HG03159 (cell line): ENCODE measurements around the gene HMCN1.

Experiments used
- ATAC-seq: cut with Tn5 transposase; IDR thresholded peaks from one replicate; pipeline ENCODE4 v1.9.1; 2021; ENCODE audit warnings: mild to moderate bottlenecking, moderate library complexity; ENCODE audit not compliant: unreplicated experiment

Gene HMCN1

GRCh38 chr1:185733818-185734735 is at the start of gene HMCN1:
TSS of gene HMCN1 (plus strand) at chr1:185734391. CDS start at chr1:185734780, 389 bp downstream.
- no peak for ATAC-seq

GRCh38 chr1:185686821-185687778 is 47.1 kb upstream of the HMCN1 start:
- ATAC-seq, result no peak

GRCh38 chr1:185690527-185690926 is 43.7 kb upstream of the HMCN1 start:
- ATAC-seq, result no peak

GRCh38 chr1:185693654-185694053 is 40.5 kb upstream of the HMCN1 start:
- ATAC-seq, result peak; percentile 13

- peak; percentile 98 for ATAC-seq
Observed at GRCh38 chr1:185694081-185694480, 40.1 kb upstream of the HMCN1 start.

GRCh38 chr1:185695299-185695698 is 38.9 kb upstream of the HMCN1 start:
- no peak for ATAC-seq

- no peak for ATAC-seq
Observed at GRCh38 chr1:185696422-185697150, 37.6 kb upstream of the HMCN1 start.

GRCh38 chr1:185699874-185700273 is 34.3 kb upstream of the HMCN1 start:
- no peak for ATAC-seq

- no peak for ATAC-seq
Observed at GRCh38 chr1:185701650-185702049, 32.5 kb upstream of the HMCN1 start.

- no peak for ATAC-seq
Observed at GRCh38 chr1:185704181-185704580, 30.0 kb upstream of the HMCN1 start.

GRCh38 chr1:185716095-185716494 is 18.1 kb upstream of the HMCN1 start:
- ATAC-seq, result no peak

- ATAC-seq, result no peak
Observed at GRCh38 chr1:185719021-185719420, 15.2 kb upstream of the HMCN1 start.

- ATAC-seq, result peak; percentile 50
Observed at GRCh38 chr1:185720633-185721272, 13.4 kb upstream of the HMCN1 start.

GRCh38 chr1:185721553-185721952 is 12.6 kb upstream of the HMCN1 start:
- ATAC-seq, result no peak

GRCh38 chr1:185722098-185722497 is 12.1 kb upstream of the HMCN1 start:
- ATAC-seq, result no peak

GRCh38 chr1:185727726-185728125 is 6.5 kb upstream of the HMCN1 start:
- ATAC-seq, result no peak

- no peak for ATAC-seq
Observed at GRCh38 chr1:185731446-185731845, 2.7 kb upstream of the HMCN1 start.

GRCh38 chr1:185732951-185733350 is 1.2 kb upstream of the HMCN1 start:
- ATAC-seq, result no peak

- no peak for ATAC-seq
Observed at GRCh38 chr1:185734929-185735700, 924 bp downstream of the HMCN1 start.

GRCh38 chr1:185735701-185736064 is 1.5 kb downstream of the HMCN1 start:
- no peak for ATAC-seq
